Ecto neural progenitor cell (in vitro differentiated cells): ENCODE measurements around the gene RGSL1.

Source experiments
- DNase-seq: peaks from one replicate; pipeline ENCODE4 v3.0.0-alpha.2; 2018; ENCODE audit warnings: low spot score

RGSL1 gene

DNA sequence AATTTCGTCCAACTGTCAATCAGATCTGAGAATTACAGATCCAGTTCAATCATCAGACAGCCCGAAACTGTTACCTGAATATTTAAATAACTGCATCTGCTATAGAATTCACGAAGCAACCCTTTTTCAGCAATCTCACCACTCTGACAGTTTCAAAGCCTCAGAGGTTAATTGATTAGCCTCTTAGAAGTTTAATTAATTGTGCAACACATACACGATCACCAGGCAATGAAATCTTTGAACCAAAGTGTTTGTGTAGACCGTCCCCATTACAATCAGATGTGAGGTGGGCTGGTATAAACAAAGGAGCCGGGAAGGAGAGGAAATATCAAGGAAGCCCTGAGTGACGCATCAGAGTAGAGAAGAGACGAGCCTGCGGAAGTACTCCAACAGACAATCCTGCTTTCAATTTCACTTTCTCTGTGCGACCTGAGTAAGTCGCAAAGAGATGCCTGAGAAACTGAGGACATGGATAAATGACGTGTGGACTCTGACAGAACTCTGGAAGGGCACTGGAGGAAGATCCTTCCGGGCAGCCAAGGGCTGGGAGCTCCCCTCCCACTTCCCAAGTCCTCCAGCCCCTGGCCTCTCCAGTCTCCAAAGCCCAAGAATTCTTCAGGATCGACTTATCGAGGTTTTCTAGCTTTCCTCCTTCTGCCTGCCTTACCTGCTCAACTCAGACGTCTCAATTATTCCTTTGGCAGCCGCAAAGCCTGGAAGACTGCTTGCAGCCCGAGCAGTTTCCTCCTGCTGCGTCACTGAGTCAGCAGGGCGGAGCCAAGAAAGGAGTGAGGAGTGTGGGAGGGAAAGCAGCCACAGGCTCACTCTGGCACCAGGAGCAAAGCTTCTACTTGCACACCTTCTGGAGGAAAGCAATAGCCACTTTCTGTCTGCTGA, 138.8 kb downstream of the RGSL1 start, which contains the start of gene RNASEL:
TSS of gene RNASEL (minus strand) at position 757 of the 897 bp plus-strand sequence. CDS start 2,450 bp downstream, outside the sequence.
- peak; percentile 77 for DNase-seq

DNA sequence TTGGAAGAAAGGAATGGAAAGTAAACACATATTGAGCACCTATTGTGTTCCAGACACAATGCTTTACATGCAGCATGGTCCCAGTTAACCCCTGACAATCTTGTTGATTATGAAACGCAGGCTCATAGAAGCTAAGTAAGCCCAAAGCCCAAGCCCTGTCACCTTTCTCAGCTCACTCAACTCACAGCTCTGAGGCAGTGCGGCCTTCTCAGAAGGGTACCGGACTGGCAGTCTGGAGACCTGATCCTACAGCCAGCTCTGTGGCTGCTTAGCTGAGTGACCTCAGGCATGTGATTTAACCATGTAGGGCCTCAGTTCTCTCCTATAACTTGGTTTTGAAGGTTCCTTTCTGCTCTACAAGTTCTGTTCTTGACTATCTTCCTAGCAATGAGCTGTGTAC, 139.6 kb downstream of the RGSL1 start:
- DNase-seq: peak; percentile 31

DNA sequence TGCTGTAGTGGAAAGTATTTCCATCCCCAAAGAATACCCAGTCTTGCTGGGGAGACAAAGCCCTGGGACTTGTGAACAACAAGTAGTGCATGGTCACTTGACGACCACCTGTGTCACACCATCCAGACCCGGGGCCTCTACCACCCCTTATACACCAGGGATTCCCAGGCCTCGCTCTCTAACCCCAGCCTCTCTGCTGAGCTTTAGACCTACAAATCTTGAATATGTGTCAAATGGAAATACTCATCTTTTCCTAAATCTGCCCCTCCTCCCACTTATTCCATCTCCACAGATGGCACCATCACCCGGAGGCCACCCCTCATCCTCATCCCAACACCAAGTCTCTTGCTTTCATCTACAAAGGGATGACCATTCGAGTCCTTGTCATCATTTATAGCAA, 140.0 kb downstream of the RGSL1 start:
- peak; percentile 23 for DNase-seq

DNA sequence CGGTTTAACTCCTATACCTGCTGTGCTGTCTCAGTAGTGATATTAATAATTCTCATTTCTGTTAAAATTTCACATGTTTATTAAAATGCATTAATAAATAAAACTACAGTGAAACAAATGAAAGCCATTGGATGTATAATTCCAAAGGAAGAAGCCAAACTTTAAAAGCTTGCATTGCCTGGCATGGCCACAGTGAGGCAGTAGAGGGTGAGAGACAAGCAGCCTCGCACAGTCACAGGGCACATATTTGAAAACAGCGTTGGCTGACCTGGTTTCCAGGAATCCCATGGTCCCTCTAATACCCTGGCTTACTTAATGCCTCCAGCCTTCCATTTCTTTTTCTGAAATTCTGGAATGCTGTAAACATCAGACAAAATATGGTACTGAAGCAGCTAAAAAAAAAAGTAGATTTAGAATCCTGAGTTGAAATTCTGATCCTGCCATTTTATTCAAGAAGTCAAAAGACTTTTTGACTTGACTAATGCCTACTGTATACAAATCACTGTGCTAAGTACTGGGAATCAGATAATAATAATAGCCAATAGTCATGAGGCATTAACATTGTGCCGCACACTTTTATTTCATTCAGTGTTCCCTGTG, 145.8 kb downstream of the RGSL1 start:
- DNase-seq: peak; percentile 79

DNA sequence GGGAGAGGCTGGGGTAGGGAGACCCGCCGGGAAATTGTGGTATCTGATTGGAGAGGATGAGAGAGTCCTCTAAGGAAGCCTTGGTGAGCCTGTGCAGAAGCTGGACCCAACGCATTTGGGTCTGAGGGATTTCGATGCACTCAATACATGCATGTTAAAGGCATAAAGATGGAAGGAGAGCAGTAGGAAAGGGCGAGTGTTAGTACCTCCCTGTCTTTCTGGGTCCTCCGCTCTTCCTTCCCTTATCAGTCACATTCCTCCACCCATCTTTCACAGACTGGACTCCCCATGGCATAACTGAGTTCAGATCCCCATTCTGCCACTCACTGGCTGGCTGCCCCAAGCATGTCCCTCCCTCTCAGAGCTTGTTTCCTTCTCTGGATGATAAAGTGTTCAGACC, 147.0 kb downstream of the RGSL1 start:
- DNase-seq: no peak

DNA sequence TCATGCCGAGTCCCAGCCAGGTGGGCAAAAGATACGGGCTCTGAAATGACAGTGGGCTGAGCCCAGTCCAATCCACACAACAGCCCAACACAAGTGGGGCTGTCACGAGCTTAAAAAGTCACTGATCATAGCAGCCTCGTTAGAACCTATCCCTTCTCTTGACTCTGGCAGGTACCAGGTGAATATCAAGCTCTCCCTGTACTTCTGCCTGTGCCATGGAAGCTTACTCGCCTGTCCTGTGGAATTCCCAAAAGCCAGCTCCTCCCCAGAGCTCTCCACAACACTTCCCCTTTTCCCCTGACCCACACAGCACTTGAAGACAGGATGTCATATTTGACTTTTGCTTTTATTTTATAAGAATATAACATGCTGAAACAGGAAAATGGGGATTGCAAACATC, 148.3 kb downstream of the RGSL1 start:
- no peak for DNase-seq

DNA sequence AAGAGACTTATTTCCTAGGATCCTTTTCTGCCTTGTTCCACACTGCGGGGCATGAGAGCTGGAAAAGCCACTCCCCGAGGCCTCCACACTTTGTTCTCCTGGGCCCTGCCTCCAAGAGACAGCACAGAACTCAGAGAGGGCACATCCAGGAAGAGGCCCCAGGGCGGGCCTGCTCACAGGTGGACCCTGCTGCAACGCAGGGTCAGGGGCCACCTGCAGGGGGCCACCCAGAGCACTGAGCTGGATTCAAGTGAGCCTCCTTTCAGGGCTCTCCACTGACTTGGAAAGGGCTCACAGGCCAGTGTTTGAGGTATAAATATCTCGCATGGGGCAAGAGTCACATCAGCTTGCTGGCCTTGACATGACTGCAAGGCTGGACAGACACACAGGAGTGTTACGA, 149.4 kb downstream of the RGSL1 start:
- DNase-seq: peak; percentile 67

DNA sequence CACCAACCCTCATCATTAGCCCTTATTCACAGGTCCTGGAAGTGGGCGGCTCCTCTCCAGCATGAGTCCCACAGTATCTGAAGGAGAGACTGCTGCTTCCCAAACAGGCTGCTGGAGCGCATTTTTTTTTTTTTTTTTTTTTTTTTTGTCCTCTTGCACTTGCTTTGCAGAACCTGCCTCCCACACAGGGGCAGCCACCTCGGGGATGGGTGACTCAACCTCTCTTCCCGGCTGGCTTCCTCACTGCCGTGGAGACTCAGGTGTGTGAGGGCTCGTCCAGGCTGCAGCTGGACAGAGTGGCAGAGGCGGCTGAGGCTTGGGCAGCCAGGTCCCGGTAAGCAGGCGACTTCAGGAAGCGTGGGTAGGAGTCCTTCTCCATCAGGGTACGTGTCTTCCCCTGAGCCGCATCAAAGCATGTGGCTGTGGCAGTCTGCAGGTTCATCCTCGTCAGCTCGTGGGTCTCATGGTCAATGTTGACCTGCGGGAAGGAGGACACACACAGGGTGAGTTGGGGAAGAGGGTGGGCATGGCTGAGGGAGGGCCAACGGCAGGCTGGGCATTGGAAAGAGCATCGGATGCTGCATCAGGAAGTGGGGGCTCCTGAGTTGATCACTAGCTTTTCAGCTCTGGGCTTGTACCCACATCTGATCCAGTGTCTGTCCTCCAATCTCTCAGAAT, 150.2 kb downstream of the RGSL1 start:
- DNase-seq: no peak

DNA sequence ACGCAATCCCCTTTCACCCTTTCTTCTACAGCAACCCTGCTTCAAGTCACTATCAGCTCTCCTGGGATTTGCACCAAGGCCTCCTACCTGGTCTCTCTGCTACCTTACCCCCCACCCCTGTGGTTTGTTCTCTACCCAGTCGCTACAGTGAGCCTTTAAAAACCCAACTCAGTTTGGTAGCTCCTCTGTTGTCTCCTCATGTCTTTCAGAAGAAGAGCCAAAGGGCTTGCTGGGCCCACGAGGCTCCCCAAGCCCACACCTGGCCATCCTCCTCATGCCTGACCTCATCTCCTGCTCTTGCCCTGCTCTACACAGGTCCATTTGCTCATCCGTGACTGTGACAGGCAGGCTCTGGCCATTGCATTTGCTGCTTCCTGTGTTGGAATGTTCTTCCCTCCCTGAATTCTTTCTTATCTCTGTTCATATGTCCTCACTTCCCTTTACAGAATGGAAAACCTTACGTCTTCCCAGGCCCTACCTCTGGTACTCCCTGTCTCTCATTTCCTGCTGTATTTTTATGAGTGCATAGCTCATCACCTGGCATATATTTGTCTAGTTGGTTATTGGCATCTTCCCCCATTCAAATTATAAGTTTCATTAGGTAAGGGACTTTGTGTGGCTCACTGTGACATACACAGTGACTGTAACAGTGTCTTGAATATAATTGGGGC, 150.9 kb downstream of the RGSL1 start:
- no peak for DNase-seq

DNA sequence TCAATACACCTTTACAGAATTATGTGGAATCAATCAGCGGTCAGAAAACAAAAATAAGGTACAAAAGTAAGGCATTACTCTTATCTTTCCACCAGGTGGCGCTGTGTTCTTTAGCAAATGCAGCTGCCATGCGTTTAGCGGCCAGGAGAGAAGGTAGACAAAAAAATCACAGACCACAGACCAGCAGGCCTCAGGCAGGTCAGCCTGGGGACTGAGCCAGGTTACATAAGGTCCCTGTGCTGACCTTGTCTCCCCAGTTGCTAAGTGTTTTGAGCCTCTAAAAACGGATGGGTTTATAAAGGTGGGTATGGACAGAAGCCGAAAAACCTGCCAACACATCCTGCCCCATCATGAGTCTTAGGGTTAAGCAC, 151.5 kb downstream of the RGSL1 start:
- peak; percentile 77 for DNase-seq

DNA sequence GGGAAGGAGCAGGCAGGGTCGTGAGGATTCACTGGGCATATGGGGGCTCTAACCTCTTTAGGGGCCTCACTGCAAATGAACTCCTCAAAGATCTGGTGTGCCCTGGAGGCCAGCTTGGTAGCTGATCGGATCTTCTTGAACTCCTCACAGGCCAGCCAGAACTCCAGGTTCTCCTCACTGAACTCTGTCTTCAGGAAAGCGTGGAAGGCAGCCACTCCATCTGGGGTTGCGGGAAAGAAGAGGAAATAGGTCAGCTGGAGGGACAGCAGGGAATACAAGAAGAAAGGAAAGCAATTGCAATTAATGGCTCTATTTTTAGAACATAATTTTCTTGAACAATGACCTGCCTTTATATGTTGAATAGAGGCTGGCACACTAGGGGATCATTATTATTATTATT, 152.0 kb downstream of the RGSL1 start:
- DNase-seq: no peak

DNA sequence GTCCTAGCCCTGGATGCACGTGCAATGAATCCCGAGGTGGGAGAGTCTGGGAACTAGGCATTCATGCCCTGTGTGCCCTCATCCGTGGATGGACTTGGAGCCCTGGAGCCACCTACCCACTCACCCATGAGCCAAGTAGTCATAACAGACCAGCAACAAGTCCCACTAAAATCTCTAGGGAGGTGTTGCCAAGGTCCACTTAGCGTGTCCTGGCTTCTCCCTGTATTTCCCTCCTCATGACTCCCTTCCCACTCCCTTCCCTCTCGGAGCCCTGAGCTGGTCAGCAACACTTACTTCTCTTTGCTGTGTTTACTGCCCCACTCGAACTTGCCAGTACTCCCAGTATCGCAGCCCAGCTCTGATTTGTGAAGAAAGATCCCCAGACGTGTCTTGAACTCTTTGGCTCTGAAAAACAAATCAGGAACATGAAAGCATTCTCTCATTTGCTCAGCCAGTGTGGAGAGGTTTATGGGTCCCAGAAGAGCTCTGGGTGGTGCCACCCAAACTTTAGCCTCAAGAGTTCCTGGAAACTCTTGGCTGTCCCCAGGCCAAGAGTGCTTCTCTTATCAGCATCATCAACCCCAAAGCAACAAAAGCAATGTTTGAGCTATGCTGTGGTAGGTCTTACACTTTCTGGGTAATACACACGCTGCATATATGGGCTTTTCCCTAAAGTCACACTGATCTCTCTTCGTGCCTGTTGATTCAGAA, 153.1 kb downstream of the RGSL1 start:
- DNase-seq: no peak

DNA sequence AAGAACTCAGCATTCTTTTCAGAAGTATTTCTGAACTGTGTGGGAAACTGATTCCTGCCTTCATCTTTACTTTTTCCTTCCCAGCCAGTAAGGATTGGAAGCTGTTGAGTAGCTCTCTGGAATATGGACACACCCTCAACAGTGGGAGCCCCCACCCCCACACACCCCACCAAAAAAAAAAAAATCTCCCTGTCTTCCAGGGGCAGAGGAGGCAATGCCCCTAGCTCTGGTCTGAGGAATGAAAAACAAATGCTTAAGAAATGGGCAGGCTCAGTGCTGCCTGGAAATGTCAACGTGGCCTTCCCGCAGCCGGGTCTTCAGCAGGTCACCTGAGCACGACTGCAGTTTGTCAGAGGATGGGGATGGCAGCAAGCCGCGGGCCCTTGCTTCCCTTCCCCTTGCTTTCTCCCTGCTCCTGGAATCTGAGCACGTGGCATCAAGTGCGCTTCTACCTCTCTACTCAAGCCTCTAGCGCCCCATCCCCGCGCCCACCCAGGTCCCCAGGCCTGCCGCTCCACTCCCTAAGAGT, 153.8 kb downstream of the RGSL1 start:
- DNase-seq: no peak

DNA sequence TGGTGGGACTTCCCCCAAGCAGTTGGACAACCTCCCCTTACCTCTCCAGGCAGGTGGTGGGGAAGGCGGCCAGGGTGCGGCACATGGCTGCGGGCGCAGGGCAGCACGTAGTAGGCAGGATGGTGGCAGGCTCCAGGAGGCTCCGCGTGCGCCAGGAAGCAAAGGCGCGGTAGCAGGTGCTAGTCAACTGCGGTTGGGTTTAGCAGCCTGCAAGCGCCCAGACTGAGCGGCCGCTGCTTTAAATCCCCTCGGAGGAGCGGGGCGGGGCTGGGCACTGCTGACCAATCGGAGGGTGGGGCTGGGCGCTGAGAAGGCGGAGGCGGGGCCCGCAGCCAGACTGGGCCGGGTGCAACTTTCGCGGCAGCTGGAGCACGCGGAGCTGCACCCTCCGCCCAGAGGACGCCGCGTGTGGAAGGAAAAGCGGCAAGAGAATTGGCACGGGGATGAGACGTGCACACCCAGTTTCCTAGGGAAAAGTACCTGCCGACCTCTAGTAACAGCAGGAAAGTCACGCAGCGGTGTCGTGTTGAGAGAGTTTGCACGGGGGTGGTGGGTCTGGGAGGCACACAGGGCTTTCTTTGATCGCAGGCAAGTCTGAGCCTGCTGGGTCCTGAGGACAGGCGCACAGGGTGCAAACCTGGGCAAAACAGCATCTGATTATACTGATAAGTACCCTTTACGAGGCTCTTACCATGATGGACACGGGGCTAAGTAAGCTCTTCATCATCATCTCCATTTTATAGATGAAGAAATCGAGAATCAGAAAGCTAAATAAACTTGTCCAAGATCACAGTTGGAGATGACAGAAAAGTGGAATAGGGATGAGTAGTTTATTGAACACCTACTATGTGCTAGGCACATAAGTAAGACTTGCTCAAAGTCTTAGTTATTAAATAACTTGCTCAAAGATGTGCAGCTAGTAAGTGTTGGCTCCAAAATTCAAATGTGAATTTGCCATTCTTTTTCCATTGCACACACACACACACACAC, 154.5 kb downstream of the RGSL1 start, which contains the start of gene RGS16:
TSS of gene RGS16 (minus strand) at position 215 of the 990 bp plus-strand sequence. CDS start at position 85, 130 bp downstream.
- peak; percentile 95 for DNase-seq

DNA sequence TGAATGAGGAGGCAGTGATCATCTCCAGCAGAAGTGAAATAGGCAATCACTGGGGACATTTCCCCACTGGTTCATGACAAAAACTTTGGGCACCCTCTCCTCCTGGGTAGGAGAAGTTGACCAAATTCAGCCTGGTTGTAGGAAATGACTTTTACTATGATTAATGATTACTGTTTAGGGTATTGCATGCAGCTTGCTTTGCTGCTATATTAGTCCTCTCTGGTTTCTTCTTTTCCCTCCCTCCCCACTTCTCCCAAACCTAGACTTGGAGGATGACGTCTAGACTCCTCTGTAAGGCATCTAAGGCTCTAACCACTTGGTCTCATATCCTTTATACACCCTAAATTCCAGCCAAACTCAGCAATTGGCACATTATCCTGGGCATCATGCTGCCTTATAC, 157.6 kb downstream of the RGSL1 start:
- DNase-seq: no peak

DNA sequence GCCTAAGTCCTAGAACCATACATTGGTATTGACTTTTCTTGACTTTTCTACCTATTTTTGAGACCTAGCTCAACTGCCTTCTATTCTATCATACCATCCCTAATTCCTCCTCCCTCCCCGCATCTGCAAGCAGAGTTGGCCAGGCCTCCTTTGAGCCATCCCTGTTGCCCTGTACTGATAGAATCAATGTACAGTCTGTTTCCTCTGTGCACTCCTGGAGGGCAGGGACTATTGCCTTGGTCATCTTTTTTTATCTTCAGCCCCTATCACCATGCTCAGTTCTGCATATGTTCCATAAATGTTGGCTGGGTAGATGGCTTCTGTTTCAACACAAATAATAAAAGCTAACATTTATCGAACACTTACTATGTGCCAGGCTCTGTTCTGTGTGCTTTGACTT, 158.3 kb downstream of the RGSL1 start:
- DNase-seq: no peak

DNA sequence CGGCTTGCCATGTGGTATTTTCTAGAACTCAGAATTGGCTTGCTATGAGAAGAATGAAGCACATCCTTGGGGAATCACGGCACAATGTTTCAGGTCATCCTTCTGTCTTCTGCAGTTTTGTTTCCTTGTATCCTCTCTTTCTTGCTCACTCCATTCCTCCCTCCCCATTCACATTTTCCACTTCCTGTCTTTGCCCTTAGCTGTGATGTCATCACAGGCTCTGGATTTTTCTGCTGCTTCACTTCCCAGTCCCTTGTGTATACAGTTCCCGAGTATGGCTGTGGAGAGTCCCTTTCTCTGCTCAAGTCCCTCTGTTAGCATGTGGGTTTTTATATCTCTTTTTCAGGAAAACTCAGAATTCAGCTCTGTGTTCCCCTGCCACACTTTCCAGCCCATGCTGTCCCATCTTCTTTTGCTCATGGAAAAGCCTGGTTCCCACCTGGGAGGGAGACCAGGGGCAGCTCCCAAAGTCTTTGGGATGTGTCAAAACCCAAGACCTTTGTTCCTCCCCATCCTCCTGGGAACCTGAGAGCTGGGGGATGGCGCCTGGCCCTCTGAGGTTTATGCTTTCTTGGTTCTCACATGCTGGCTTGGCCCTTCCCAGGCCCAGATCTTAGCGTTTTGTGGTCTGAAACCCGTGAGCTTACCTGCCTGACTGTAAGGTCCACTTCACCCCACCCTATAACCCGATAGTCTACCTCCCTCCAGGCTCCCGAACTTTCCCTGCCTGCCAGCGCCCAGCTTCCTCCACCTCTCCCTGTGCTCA, 159.1 kb downstream of the RGSL1 start:
- no peak for DNase-seq
